Upper lobe of left lung (tissue), 4 donors: Measurements from ENCODE around the gene TMEM138.

Source experiments
- EP300 ChIP-seq, 4 donors: sonication (generic); formaldehyde crosslinking; IDR thresholded peaks; one replicate each; pipeline ENCODE4 v1.5.1; 2017; ENCODE audit warnings: antibody characterized with exemption in 4 of 4, control low read depth in 2 of 4
- POLR2A ChIP-seq, 4 donors: fragments of 450-650 bp; IDR thresholded peaks; one replicate each; pipeline ENCODE4 v1.5.1; 2016 to 2017; ENCODE audit warnings: antibody characterized with exemption in 4 of 4, mild to moderate bottlenecking in 2 of 4
- POLR2AphosphoS5 ChIP-seq, 2 donors: sonication (generic); formaldehyde crosslinking; IDR thresholded peaks; one replicate each; pipeline ENCODE4 v1.5.1; 2017; ENCODE audit warnings: antibody characterized with exemption in 2 of 2
- TF ChIP-seq, protein P1 (sequence below), 6 experiments: fragments of 450-650 bp in 4 of 6; fragments of 200-600 bp in 2 of 6; sonication (generic) in 2 of 6; IDR thresholded peaks; one replicate each; pipeline ENCODE4 v1.5.1; 2016 to 2019; ENCODE audit warnings: antibody characterized with exemption in 6 of 6

DNA sequence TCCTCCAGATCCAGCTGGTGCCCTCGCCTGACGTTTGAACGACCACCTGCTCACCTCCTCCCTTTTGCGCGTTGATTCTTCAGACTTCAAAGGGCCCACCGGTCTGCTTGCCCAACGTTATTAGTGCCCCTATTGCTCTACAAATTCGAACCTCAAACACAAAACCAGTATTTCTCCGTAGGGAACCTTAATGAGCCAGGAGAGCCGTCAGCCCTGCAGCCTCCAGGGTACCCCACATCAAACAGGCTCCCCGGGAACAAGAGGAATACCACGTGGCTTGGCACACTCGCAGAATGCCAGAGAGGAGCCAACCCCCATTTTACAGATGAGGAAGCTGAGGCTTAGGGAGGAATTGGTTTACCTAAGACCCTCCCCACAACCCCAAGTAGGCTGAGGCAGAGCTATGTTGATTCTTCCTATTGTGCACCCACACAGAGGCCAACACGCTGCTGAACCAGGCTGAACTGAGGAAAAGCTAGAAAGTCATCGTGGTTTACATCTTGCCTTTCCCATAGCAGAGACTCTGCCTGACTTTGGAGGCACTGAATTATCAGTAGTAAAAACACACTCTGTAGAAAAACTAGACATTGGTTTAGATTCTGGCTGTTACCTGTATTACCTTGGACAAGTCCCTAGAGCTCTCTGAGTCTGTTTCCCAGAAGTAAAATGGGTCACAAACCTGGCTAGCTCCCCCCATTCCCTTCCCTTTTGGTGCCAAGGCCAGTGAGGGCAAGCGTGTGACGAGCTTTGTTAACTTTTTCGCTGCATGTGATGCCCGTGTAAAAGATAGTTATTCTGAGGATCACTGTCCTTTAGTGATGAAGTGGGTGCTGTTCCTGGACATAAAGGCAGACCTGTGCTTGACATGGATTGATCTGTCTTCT lies 28.4 kb upstream of the TMEM138 start:
- TF ChIP-seq, protein P1, sequence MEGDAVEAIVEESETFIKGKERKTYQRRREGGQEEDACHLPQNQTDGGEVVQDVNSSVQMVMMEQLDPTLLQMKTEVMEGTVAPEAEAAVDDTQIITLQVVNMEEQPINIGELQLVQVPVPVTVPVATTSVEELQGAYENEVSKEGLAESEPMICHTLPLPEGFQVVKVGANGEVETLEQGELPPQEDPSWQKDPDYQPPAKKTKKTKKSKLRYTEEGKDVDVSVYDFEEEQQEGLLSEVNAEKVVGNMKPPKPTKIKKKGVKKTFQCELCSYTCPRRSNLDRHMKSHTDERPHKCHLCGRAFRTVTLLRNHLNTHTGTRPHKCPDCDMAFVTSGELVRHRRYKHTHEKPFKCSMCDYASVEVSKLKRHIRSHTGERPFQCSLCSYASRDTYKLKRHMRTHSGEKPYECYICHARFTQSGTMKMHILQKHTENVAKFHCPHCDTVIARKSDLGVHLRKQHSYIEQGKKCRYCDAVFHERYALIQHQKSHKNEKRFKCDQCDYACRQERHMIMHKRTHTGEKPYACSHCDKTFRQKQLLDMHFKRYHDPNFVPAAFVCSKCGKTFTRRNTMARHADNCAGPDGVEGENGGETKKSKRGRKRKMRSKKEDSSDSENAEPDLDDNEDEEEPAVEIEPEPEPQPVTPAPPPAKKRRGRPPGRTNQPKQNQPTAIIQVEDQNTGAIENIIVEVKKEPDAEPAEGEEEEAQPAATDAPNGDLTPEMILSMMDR (IDR thresholded peaks at IDR 0.05) = no peak
- TF ChIP-seq POLR2AphosphoS5 (IDR thresholded peaks at IDR 0.05) (no peak), EP300 (IDR thresholded peaks at IDR 0.05) (no peak), POLR2A (IDR thresholded peaks at IDR 0.05) (no peak)
